ENCODE results near the gene BMPR1B. TPM values are rescaled to one million over a fixed set of nuclear protein-coding genes. Genes with fewer than 3 reads are reported as not detected.

The BMPR1B gene
- total and polyA plus RNA-seq, 2 of the 8 experiments (the other 6 are each of a cell fraction or from before 2014, with no cell fraction given): 0.14 to 1.1 TPM

GRCh38 chr4:94924566-94924965 is 166.8 kb downstream of the BMPR1B start (continued):
- TF ChIP-seq EGR1 (IDR thresholded peaks at IDR 0.05; ENCODE audit: borderline replicate concordance, low read depth, low read length) (no peak), ATF2 (IDR thresholded peaks at IDR 0.05; ENCODE audit: low read length) (no peak), USF2 (IDR thresholded peaks at IDR 0.05; ENCODE audit: low read length) (no peak), CBX5 (IDR thresholded peaks at IDR 0.05; ENCODE audit: low read depth, low read length) (no peak), ASH2L (IDR thresholded peaks at IDR 0.05; ENCODE audit: low read length) (no peak), SP1 (IDR thresholded peaks at IDR 0.05; ENCODE audit: low read depth, low read length) (no peak)

Data from H1 (cell line).